Peyer's patch (tissue), 4 donors: ENCODE results near the gene DIS3L2.

Experiments
- POLR2A ChIP-seq, 2 donors: fragments of 450-650 bp; IDR thresholded peaks; one replicate each; pipeline ENCODE4 v1.5.1; 2017; ENCODE audit warnings: antibody characterized with exemption in 2 of 2, mild to moderate bottlenecking in 2 of 2, moderate library complexity in 2 of 2
- TF ChIP-seq, protein P1 (sequence below), 6 experiments: fragments of 450-650 bp in 4 of 6; fragments of 200-600 bp in 2 of 6; sonication (generic) in 1 of 6; IDR thresholded peaks; one replicate each; pipeline ENCODE4 v1.5.1; 2017 to 2019; ENCODE audit warnings: antibody characterized with exemption in 6 of 6, mild to moderate bottlenecking in 3 of 6, moderate library complexity in 1 of 6

DNA sequence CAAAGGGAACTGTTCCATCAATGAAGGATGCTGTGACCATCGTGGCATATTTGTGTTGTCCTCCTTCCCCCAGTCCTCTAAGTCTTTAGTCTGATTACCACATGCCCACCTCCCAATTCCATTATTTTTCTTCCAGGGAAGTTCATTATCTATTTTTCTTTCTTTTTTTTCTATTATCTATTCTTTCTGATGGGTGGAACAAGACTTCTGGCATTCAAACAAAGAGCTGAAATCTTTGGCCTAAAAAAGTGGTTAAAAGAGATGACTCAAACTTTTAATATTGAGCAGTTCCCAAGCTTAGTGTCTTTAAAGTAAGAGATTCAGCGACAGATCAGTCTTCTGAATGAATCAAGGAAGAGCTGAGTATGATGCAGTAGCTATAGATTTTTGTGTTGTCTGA, 66.6 kb downstream of the DIS3L2 start:
- TF ChIP-seq, protein P1, sequence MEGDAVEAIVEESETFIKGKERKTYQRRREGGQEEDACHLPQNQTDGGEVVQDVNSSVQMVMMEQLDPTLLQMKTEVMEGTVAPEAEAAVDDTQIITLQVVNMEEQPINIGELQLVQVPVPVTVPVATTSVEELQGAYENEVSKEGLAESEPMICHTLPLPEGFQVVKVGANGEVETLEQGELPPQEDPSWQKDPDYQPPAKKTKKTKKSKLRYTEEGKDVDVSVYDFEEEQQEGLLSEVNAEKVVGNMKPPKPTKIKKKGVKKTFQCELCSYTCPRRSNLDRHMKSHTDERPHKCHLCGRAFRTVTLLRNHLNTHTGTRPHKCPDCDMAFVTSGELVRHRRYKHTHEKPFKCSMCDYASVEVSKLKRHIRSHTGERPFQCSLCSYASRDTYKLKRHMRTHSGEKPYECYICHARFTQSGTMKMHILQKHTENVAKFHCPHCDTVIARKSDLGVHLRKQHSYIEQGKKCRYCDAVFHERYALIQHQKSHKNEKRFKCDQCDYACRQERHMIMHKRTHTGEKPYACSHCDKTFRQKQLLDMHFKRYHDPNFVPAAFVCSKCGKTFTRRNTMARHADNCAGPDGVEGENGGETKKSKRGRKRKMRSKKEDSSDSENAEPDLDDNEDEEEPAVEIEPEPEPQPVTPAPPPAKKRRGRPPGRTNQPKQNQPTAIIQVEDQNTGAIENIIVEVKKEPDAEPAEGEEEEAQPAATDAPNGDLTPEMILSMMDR (IDR thresholded peaks at IDR 0.05) = no peak
- TF ChIP-seq POLR2A (IDR thresholded peaks at IDR 0.05) = no peak
